Duodenal mucosa (tissue), 2 donors: ENCODE measurements around the gene CACNB4.
A peak's percentile ranks its signal among the peaks of the same experiment; 100 is the strongest.

Source experiments
- H3K27ac ChIP-seq: one replicate; pipeline ENCODE4 v1.7.0; 2013; ENCODE audit warnings: low read depth, low read length
- H3K27me3 ChIP-seq, 2 donors: one replicate each; pipeline ENCODE4 v1.7.0; 2013; ENCODE audit warnings: low read length in 2 of 2, control low read depth in 1 of 2; ENCODE audit not compliant: insufficient read depth in 2 of 2, control insufficient read depth in 1 of 2
- H3K36me3 ChIP-seq, 2 donors: one replicate each; pipeline ENCODE4 v1.7.0; 2013; ENCODE audit warnings: low read length in 2 of 2, control low read depth in 1 of 2; ENCODE audit not compliant: insufficient read depth in 2 of 2, control insufficient read depth in 1 of 2
- H3K4me1 ChIP-seq, 2 donors: one replicate each; pipeline ENCODE4 v1.7.0; 2013; ENCODE audit warnings: low read length in 2 of 2, control low read depth in 1 of 2; ENCODE audit not compliant: insufficient read depth in 2 of 2, control insufficient read depth in 1 of 2
- H3K4me3 ChIP-seq, 2 donors: one replicate each; pipeline ENCODE4 v1.7.0; 2013; ENCODE audit warnings: low read length in 2 of 2, low read depth in 1 of 2
- H3K9ac ChIP-seq, 2 donors: one replicate each; pipeline ENCODE4 v1.7.0; 2013; ENCODE audit warnings: low read length in 2 of 2, low read depth in 1 of 2
- H3K9me3 ChIP-seq, 2 donors: one replicate each; pipeline ENCODE4 v1.7.0; 2013; ENCODE audit warnings: low read length in 2 of 2, control low read depth in 1 of 2; ENCODE audit not compliant: control insufficient read depth in 1 of 2

CACNB4 gene

DNA sequence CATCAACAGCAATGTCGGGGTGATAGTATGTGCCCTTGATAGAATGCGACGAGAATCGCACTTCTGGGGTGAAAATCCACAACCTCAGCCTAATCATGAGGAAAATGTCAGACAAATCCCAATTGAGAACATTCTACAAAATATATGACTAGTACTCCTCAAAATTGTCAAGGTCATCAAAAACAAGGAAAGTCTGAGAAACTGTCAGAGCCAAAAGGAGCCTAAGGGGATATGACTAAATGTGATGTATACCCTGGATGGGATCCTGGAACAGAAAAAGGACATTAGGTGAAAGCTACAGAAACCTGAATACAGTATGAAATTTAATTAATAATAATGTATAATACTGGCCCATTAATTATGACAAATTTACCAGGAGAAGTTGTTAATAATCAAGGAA lies 7.6 kb upstream of the CACNB4 start:
- Histone ChIP-seq H3K9me3 (no peaks in the 10 kb centered on the region), H3K27ac (no peak overlapping the region), H3K9ac (no peak overlapping the region), H3K27me3 (peaks cover 2% of the 10 kb centered on the region in 2 donors), H3K36me3 (no peaks in the 10 kb centered on the region), H3K4me1 (no peaks in the 10 kb centered on the region), H3K4me3 (no peak overlapping the region)

DNA sequence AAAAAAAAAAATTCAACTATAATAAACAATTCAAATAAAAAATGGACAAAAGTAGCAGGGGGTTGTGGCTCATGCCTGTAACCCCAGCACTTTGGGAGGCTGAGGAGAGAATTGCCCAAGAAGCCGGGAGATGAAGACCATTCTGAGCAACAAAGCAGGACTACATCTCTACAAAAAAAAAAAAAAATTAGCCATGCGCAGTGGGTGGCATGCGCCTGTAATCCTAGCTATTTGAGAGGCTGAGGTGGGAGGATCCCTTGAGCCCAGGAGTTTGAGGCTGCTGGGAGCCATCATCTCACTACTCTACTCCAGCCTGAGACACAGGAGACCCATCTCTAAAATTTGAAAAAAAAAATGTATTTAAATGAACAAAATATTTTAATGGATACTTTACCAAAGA lies 4.4 kb upstream of the CACNB4 start:
- Histone ChIP-seq H3K4me3 (no peak overlapping the region), H3K9me3 (no peaks in the 10 kb centered on the region), H3K4me1 (peaks cover 3 to 9% of the 10 kb centered on the region in 2 donors), H3K9ac (no peak overlapping the region), H3K27me3 (peaks cover 23 to 28% of the 10 kb centered on the region in 2 donors), H3K36me3 (no peaks in the 10 kb centered on the region), H3K27ac (no peak overlapping the region)

DNA sequence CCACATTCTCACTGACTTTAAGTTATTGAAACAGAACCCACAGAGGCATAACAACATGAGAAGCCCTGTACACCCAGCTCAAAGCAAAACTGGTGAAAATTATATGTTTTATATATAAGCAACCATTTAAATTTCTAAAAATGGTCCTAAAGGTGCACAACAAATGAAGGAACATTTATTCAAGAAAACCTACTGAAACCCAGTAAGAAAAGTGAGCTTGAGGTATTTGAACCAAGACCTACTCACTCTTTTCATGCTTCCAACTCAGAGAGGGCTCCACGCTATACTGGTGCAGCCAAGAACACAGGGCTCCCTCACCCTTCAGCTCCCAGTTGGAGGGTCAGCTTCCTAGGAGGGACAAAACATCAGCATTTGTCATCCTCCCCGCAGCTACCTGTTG lies 2.1 kb upstream of the CACNB4 start:
- Histone ChIP-seq H3K4me1 (peaks cover 8 to 9% of the 10 kb centered on the region in 2 donors), H3K27ac (no peak overlapping the region), H3K9ac (no peak overlapping the region), H3K4me3 (no peak overlapping the region), H3K9me3 (no peaks in the 10 kb centered on the region), H3K27me3 (peaks cover 34 to 43% of the 10 kb centered on the region in 2 donors), H3K36me3 (no peaks in the 10 kb centered on the region)

GRCh38 chr2:152099367-152100050 lies 665 bp upstream of the CACNB4 start:
- no peaks in the 10 kb centered on the region for H3K9me3 ChIP-seq
- no peaks in the 10 kb centered on the region for H3K36me3 ChIP-seq
- H3K4me3 ChIP-seq: peak overlapping the region; percentile 58 to 64
- H3K27ac ChIP-seq: no peak overlapping the region
- H3K27me3 ChIP-seq: peaks cover 34 to 50% of the 10 kb centered on the region in 2 donors
- peaks cover 8 to 9% of the 10 kb centered on the region in 2 donors for H3K4me1 ChIP-seq
- H3K9ac ChIP-seq: peak overlapping the region in 1 of 2 donors; percentile 35

DNA sequence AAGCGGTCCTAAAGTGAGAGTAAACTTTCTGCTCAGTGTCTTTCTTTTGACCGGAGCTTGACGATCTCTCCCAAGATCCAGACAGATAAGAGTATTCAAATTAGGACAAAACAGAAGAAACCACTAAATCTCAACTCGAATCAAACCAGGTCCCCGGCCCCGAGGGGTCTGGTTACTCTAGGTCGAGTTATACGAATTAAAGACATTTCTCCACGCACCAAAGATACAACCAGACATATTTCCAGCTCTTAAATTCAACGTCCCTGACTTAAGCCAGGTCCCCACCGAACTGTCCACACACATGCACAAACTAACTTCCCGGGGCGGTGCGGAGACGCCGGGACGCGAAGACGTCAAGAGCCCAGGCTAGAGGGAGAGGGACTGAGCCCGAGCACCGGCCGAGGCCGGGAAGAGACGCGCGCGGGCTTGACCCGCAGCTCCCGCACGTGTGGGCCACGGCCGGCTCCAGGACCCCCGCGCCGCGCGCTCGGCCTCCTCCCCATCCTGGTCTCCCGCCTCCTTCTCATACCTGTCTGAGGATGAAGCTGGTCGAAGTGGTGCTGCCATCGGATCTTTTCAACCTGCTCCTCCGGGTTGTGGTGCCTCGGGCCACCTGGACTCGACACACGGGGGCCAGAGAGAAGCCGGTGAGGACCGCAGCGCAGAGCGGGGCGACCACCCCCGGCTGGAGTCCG lies 896 bp downstream of the CACNB4 start:
- no peaks in the 10 kb centered on the region for H3K36me3 ChIP-seq
- H3K4me1 ChIP-seq: peaks cover 8 to 9% of the 10 kb centered on the region in 2 donors
- no peak overlapping the region for H3K9ac ChIP-seq
- H3K9me3 ChIP-seq: no peaks in the 10 kb centered on the region
- H3K4me3 ChIP-seq: peak overlapping the region; percentile 58 to 64
- peaks cover 34 to 59% of the 10 kb centered on the region in 2 donors for H3K27me3 ChIP-seq
- H3K27ac ChIP-seq: no peak overlapping the region

DNA sequence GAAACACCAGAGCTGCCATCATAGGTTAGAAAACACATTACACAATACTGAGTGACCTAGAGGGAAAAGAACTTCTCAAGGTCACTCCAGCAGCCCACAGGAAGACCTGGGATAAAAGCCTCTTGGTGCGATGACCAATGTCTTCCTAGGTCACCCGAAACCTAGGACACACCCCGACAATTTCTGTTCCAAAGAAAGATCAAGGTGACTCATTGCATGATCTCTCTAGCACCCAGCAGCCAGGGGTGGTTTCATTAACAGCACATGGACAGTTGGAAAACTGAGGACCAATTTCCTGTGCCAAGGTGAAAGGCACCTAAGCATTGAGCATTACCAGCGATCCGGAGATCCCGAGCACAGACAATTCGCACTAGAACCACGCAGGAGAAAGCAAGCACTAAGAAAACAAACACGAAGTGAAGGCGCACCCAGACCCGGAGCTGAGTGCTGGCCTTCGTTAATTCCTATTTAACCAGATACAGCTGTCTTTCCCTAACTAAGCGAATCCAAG lies 1.5 kb downstream of the CACNB4 start:
- H3K9ac ChIP-seq: no peak overlapping the region
- no peaks in the 10 kb centered on the region for H3K36me3 ChIP-seq
- H3K9me3 ChIP-seq: no peaks in the 10 kb centered on the region
- H3K4me1 ChIP-seq: peaks cover 8 to 9% of the 10 kb centered on the region in 2 donors
- H3K27ac ChIP-seq: no peak overlapping the region
- peak overlapping the region; percentile 58 to 64 for H3K4me3 ChIP-seq
- H3K27me3 ChIP-seq: peaks cover 34 to 59% of the 10 kb centered on the region in 2 donors

DNA sequence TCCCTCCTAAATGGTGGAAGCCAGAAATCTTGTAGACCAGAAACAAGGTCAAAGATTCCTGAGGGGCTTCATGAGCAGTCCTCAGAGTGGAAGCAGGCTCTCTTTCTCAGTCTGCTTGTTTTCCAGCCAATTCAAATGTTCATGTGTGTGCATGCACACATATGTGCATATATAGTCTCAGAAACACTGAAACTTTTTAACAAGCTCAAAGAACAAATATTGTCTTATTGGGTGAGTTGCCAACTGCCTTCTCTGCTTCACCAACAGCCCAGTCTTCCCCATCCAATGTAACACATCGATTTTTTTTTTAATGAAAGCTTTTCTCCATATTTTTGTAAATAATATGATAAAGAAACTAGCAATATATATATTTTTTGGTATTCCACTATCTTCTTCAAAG lies 3.7 kb downstream of the CACNB4 start:
- Histone ChIP-seq H3K36me3 (no peaks in the 10 kb centered on the region), H3K9ac (no peak overlapping the region), H3K27me3 (peaks cover 22 to 44% of the 10 kb centered on the region in 2 donors), H3K4me3 (no peak overlapping the region), H3K4me1 (peaks cover 8 to 9% of the 10 kb centered on the region in 2 donors), H3K9me3 (no peaks in the 10 kb centered on the region), H3K27ac (no peak overlapping the region)

GRCh38 chr2:152094014-152094413 lies 4.8 kb downstream of the CACNB4 start:
- H3K9ac ChIP-seq: no peak overlapping the region

GRCh38 chr2:152093464-152093863 lies 5.4 kb downstream of the CACNB4 start:
- Histone ChIP-seq H3K4me1 (peaks cover 0 to 5% of the 10 kb centered on the region in 2 donors), H3K9me3 (no peaks in the 10 kb centered on the region), H3K4me3 (no peak overlapping the region), H3K9ac (no peak overlapping the region), H3K27me3 (peaks cover 10 to 34% of the 10 kb centered on the region in 2 donors), H3K27ac (no peak overlapping the region), H3K36me3 (no peaks in the 10 kb centered on the region)

More at GRCh38 chr2:152094014-152094413, 4.8 kb downstream of the CACNB4 start:
- no peaks in the 10 kb centered on the region for H3K9me3 ChIP-seq
- no peak overlapping the region for H3K4me3 ChIP-seq
- H3K36me3 ChIP-seq: no peaks in the 10 kb centered on the region
- peaks cover 11 to 35% of the 10 kb centered on the region in 2 donors for H3K27me3 ChIP-seq
- H3K4me1 ChIP-seq: peaks cover 2 to 8% of the 10 kb centered on the region in 2 donors
- no peak overlapping the region for H3K27ac ChIP-seq

- H3K4me1 ChIP-seq: no peaks in the 10 kb centered on the region
- H3K27me3 ChIP-seq: peaks cover under 1 to 23% of the 10 kb centered on the region in 2 donors
- H3K9me3 ChIP-seq: no peaks in the 10 kb centered on the region
- H3K4me3 ChIP-seq: no peak overlapping the region
- no peak overlapping the region for H3K27ac ChIP-seq
- no peak overlapping the region for H3K9ac ChIP-seq
- H3K36me3 ChIP-seq: no peaks in the 10 kb centered on the region
Measured at GRCh38 chr2:152092095-152092494, 6.7 kb downstream of the CACNB4 start.
